A549 (cell line): ENCODE measurements around the gene FGFR2. TPM values are rescaled to one million over a fixed set of nuclear protein-coding genes. Genes with fewer than 3 reads are reported as not detected.

ENCODE experiments used
- ATAC-seq, 2 experiments: fragments of 200-7000 bp in 1 of 2; fragments of >200 bp in 1 of 2; cut with Nextera tagmentation in 1 of 2; cut with Tn5 transposase in 1 of 2; 3 replicates each; pipeline versions ENCODE4 v1.8.0 to v1.9.1; 2018 to 2020; ENCODE audit warnings: mild to moderate bottlenecking in 1 of 2, moderate library complexity in 1 of 2
- CTCF ChIA-PET: fragments of 300-600 bp; sonication (Branson Sonifier 250); formaldehyde crosslinking; extraction: SDS; loops from one replicate; lab custom pipeline; 2021; ENCODE audit warnings: antibody characterized with exemption, inconsistent platforms; lab: Yijun Ruan, JAX
- POLR2A ChIA-PET: fragments of 350-600 bp; formaldehyde crosslinking; extraction: SDS; loops from one replicate; lab custom pipeline; 2021; ENCODE audit warnings: antibody characterized with exemption, inconsistent platforms; lab: Yijun Ruan, JAX
- DNase-seq, 2 experiments: peaks; one replicate each; pipeline versions ENCODE4 v3.0.0 to v3.0.0-alpha.2; 2011 to 2016; ENCODE audit warnings: low read depth in 1 of 2, low spot score in 1 of 2
- FAIRE-seq: peaks from 2 replicates; lab custom pipeline; 2011; peaks lifted over from hg19 to GRCh38; lab: Jason Lieb, UNC
- H3K27ac ChIP-seq, 2 experiments: fragments of >200 bp; sonication (Bioruptor Twin); formaldehyde crosslinking; 3 replicates each; pipeline ENCODE4 v1.5.1; 2016 to 2017
- H3K4me1 ChIP-seq: fragments of >200 bp; sonication (Bioruptor Twin); formaldehyde crosslinking; 3 replicates; pipeline ENCODE4 v1.6.1; 2016
- H3K4me2 ChIP-seq: fragments of >200 bp; sonication (Bioruptor Twin); formaldehyde crosslinking; 3 replicates; pipeline ENCODE4 v1.6.1; 2016
- H3K4me3 ChIP-seq: fragments of >200 bp; sonication (Bioruptor Twin); formaldehyde crosslinking; 3 replicates; pipeline ENCODE4 v1.5.1; 2016
- H3K9me3 ChIP-seq: fragments of >200 bp; sonication (Bioruptor Twin); formaldehyde crosslinking; 3 replicates; pipeline ENCODE4 v1.6.1; 2016
- ATOH8 ChIP-seq: fragments of 250-450 bp; sonication (Bioruptor Pico); IDR thresholded peaks from 2 replicates; pipeline ENCODE4 v1.5.0; 2020; ENCODE audit warnings: low read depth, mild to moderate bottlenecking, moderate library complexity
- BHLHE40 ChIP-seq: IDR thresholded peaks from 2 replicates; pipeline ENCODE4 v1.6.1; 2012; ENCODE audit warnings: low read depth, low read length, inconsistent platforms
- CBX2 ChIP-seq: fragments of 200-600 bp; sonication (generic); IDR thresholded peaks from 2 replicates; pipeline ENCODE4 v1.6.1; 2016; ENCODE audit warnings: low read depth, mild to moderate bottlenecking, borderline replicate concordance
- CBX8 ChIP-seq: fragments of 200-600 bp; sonication (generic); IDR thresholded peaks from 2 replicates; pipeline ENCODE4 v1.6.1; 2016
- CHD2 ChIP-seq: fragments of 150-350 bp; IDR thresholded peaks from 2 replicates; pipeline ENCODE4 v1.6.1; 2014; ENCODE audit warnings: low read length; ENCODE audit not compliant: partially characterized antibody
- E2F6 ChIP-seq: IDR thresholded peaks from 2 replicates; pipeline ENCODE4 v1.6.1; 2012; ENCODE audit warnings: low read depth, borderline replicate concordance
- EP300 ChIP-seq, 2 experiments: fragments of >200 bp; sonication (Bioruptor Twin); formaldehyde crosslinking; IDR thresholded peaks; 2 replicates in 1 of 2; 3 replicates in 1 of 2; pipeline ENCODE4 v1.6.1; 2016 to 2017
- FOSL2 ChIP-seq, 2 experiments: fragments of 450-650 bp in 1 of 2; fragments of >200 bp in 1 of 2; sonication (Bioruptor Twin) in 1 of 2; formaldehyde crosslinking; IDR thresholded peaks; 2 replicates each; pipeline versions ENCODE4 v1.5.0 to v1.6.1; 2016 to 2020; ENCODE audit warnings: mild to moderate bottlenecking in 1 of 2, moderate library complexity in 1 of 2
- FOXS1 ChIP-seq: fragments of 250-450 bp; sonication (Bioruptor Pico); IDR thresholded peaks from 2 replicates; pipeline ENCODE4 v1.5.0; 2020; ENCODE audit warnings: mild to moderate bottlenecking, moderate library complexity
- GATA3 ChIP-seq: IDR thresholded peaks from 2 replicates; pipeline ENCODE4 v1.6.1; 2012; ENCODE audit warnings: borderline replicate concordance
- HEYL ChIP-seq: fragments of 250-450 bp; sonication (Bioruptor Pico); IDR thresholded peaks from 2 replicates; pipeline ENCODE4 v1.8.0; 2021; ENCODE audit warnings: mild to moderate bottlenecking, moderate library complexity
- HMGXB4 ChIP-seq: fragments of 250-450 bp; sonication (Bioruptor Pico); IDR thresholded peaks from 2 replicates; pipeline ENCODE4 v1.5.0; 2021; ENCODE audit warnings: mild to moderate bottlenecking, moderate library complexity, borderline replicate concordance
- HOXB13 ChIP-seq: fragments of 250-450 bp; sonication (Bioruptor Pico); IDR thresholded peaks from 2 replicates; pipeline ENCODE4 v1.5.0; 2020; ENCODE audit warnings: low read depth, mild to moderate bottlenecking, moderate library complexity
- MAFK ChIP-seq: fragments of 450-650 bp; IDR thresholded peaks from 2 replicates; pipeline ENCODE4 v1.6.1; 2014; ENCODE audit not compliant: partially characterized antibody
- MAX ChIP-seq: IDR thresholded peaks from 2 replicates; pipeline ENCODE4 v1.6.1; 2012
- NPAS2 ChIP-seq: fragments of 250-450 bp; sonication (Bioruptor Pico); IDR thresholded peaks from 2 replicates; pipeline ENCODE4 v1.8.0; 2022; ENCODE audit warnings: mild to moderate bottlenecking, moderate library complexity, borderline replicate concordance
- NR3C1 ChIP-seq: fragments of >200 bp; sonication (Bioruptor Twin); formaldehyde crosslinking; IDR thresholded peaks from 3 replicates; pipeline ENCODE4 v1.6.1; 2017
- PBX3 ChIP-seq: IDR thresholded peaks from 2 replicates; pipeline ENCODE4 v1.6.1; 2012
- POLR2A ChIP-seq: IDR thresholded peaks from 2 replicates; pipeline ENCODE4 v1.6.1; 2012; ENCODE audit warnings: mild to moderate bottlenecking, low read length
- RARB ChIP-seq: fragments of 250-450 bp; sonication (Bioruptor Pico); IDR thresholded peaks from 2 replicates; pipeline ENCODE4 v1.8.0; 2021; ENCODE audit warnings: mild to moderate bottlenecking, moderate library complexity
- RCOR1 ChIP-seq: fragments of 150-350 bp; IDR thresholded peaks from 2 replicates; pipeline ENCODE4 v1.6.1; 2014; ENCODE audit warnings: antibody characterized with exemption, low read length, low read depth
- REST ChIP-seq: fragments of 200-600 bp; sonication (generic); IDR thresholded peaks from 2 replicates; pipeline ENCODE4 v1.6.1; 2016; ENCODE audit warnings: antibody characterized with exemption, mild to moderate bottlenecking, moderate library complexity
- SMC3 ChIP-seq: fragments of >200 bp; sonication (Bioruptor Twin); formaldehyde crosslinking; IDR thresholded peaks from 3 replicates; pipeline ENCODE4 v1.6.1; 2018; ENCODE audit warnings: inconsistent platforms
- SREBF2 ChIP-seq: fragments of 450-650 bp; IDR thresholded peaks from 2 replicates; pipeline ENCODE4 v1.6.1; 2014; ENCODE audit warnings: mild to moderate bottlenecking, moderate library complexity
- TFCP2L1 ChIP-seq: fragments of 250-450 bp; sonication (Bioruptor Pico); IDR thresholded peaks from 2 replicates; pipeline ENCODE4 v1.5.0; 2021; ENCODE audit warnings: mild to moderate bottlenecking
- ZNF302 ChIP-seq: fragments of 250-450 bp; sonication (Bioruptor Pico); IDR thresholded peaks from 2 replicates; pipeline ENCODE4 v1.9.0; 2021; ENCODE audit warnings: inconsistent platforms, mild to moderate bottlenecking, moderate library complexity
- WGBS: methylation state at CpG from one replicate; pipeline ENCODE4 v1.1.6; 2017; ENCODE audit errors: missing lambda C conversion rate; 5-methylcytosine and 5-hydroxymethylcytosine counted together
- polyA plus RNA-seq, 4 experiments: library from polyadenylated mRNA; depleted of rRNA in 3 of 4; stranded (reverse); fragments of >200 nt; fragmentation: RNase III in 1 of 4; extraction: RNeasy Plus Mini Kit Qiagen cat#74134 plus additional on column Dnase treatment in 1 of 4; gene quantifications; 2 replicates in 3 of 4; 3 replicates in 1 of 4; pipeline ENCODE4 v1.2.3, GENCODE V29; 2011 to 2017

FGFR2 gene
- polyA plus RNA-seq, 2 of the 4 experiments (the other 2 are of a cell fraction) = 0.16 to 0.22 TPM

GRCh38 chr10:121616291-121616690, 18.0 kb upstream of the FGFR2 start:
- FAIRE-seq = no peak
- H3K4me1 ChIP-seq = no peaks in the 10 kb centered on the region
- no peak overlapping the region for H3K27ac ChIP-seq
- DNase-seq = no peak
- H3K4me3 ChIP-seq = no peak overlapping the region
- ChIA-PET CTCF (no interaction called here), POLR2A (no interaction called here)
- 52% methylated on average over 10 of the region's 11 CpGs for WGBS
- no peak for ATAC-seq
- peaks cover 18% of the 10 kb centered on the region for H3K9me3 ChIP-seq
- no peak overlapping the region for H3K4me2 ChIP-seq
- TF ChIP-seq CBX2 (no peak), CHD2 (no peak), FOXS1 (CRISPR knock-in tag) (no peak), ATOH8 (CRISPR knock-in tag) (no peak)

- no peak overlapping the region for H3K4me2 ChIP-seq
- FAIRE-seq = no peak
- WGBS = 66% methylated on average over 7 of the region's 7 CpGs
- no peak for DNase-seq
- H3K4me1 ChIP-seq = no peaks in the 10 kb centered on the region
- TF ChIP-seq HOXB13 = no peak
- no peak for TF ChIP-seq ZNF302 (CRISPR knock-in tag)
- TF ChIP-seq POLR2A = no peak
- TF ChIP-seq GATA3 = no peak
- TF ChIP-seq PBX3 = no peak
- TF ChIP-seq BHLHE40 = no peak
- no peak for TF ChIP-seq SREBF2
- TF ChIP-seq FOSL2 (IDR thresholded peaks at IDR 0.05) = no peak
- no peak for TF ChIP-seq FOSL2 (CRISPR knock-in tag; IDR thresholded peaks at IDR 0.05)
- TF ChIP-seq, all 56 proteins: peak for 0
- ChIA-PET CTCF (interaction anchor here (0.9 kb wide), 1 partner anchor 1474 kb away, joined by 3 read pairs; no protein-coding TSS in a partner anchor), POLR2A (no interaction called here)
- Histone ChIP-seq H3K27ac (no peak overlapping the region), H3K9me3 (peaks cover 18% of the 10 kb centered on the region), H3K4me3 (no peak overlapping the region)
- no peak for ATAC-seq
Observed at GRCh38 chr10:121615836-121616235, 17.6 kb upstream of the FGFR2 start.

GRCh38 chr10:121615435-121615793, 17.2 kb upstream of the FGFR2 start:
- 63% methylated on average over 12 of the region's 12 CpGs for WGBS
- no peaks in the 10 kb centered on the region for H3K4me1 ChIP-seq
- ATAC-seq = no peak
- no peak overlapping the region for H3K4me2 ChIP-seq
- no peak for FAIRE-seq
- no peak overlapping the region for H3K4me3 ChIP-seq
- CTCF ChIA-PET = interaction anchor here (0.6 to 0.9 kb wide), 2 partner anchors 119 to 1475 kb away, joined by 3 read pairs; no protein-coding TSS in a partner anchor
- POLR2A ChIA-PET = no interaction called here
- no peak overlapping the region for H3K27ac ChIP-seq
- TF ChIP-seq HOXB13 (no peak), HEYL (CRISPR knock-in tag) (no peak), PBX3 (no peak), NR3C1 (no peak), GATA3 (no peak), SREBF2 (no peak), E2F6 (no peak), SMC3 (no peak), CBX8 (no peak), MAFK (no peak), HMGXB4 (CRISPR knock-in tag) (no peak), NPAS2 (CRISPR knock-in tag) (no peak), CBX2 (no peak), REST (no peak), RARB (no peak), RCOR1 (no peak), TFCP2L1 (no peak), EP300 (IDR thresholded peaks at IDR 0.05) (no peak), MAX (no peak)
- peaks cover 18% of the 10 kb centered on the region for H3K9me3 ChIP-seq
- no peak for DNase-seq
